ENCODE data around the gene SLC39A11. TPM values are rescaled to one million over a fixed set of nuclear protein-coding genes. Genes with fewer than 3 reads are reported as not detected.

Gene SLC39A11
- total RNA-seq, 1 donor from 2014 or later, result 21.5 TPM

DNA sequence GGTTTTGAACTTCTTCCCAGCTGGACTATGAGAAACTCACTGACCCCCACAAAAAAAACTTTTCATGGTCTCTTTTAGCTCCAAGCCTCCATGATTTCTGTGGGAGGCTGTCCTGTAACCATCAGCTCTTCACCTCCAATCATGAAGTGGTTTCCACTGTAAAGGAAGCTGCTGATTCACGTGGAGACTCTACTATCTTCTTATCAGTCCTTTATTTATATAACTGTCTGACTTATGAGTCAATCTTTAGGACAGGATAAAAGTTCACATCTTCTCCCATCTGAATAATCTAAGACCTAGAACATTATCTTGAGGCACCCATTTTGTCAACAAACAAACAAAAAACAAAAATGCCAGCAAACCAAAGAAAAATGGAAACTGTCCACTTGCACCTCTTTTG, 409.9 kb downstream of the SLC39A11 start:
- no peak overlapping the region for H3K9ac ChIP-seq (ENCODE audit: low read length)
- H3K36me3 Mint-ChIP-seq (ENCODE audit: low read depth, unreplicated experiment), result no peaks in the 10 kb centered on the region
- peak overlapping the region; percentile 16 for H3K4me2 ChIP-seq (ENCODE audit: low read length)
- H3K4me3 Mint-ChIP-seq (ENCODE audit: unreplicated experiment), result no peak overlapping the region
- no peaks in the 10 kb centered on the region for H3K79me2 ChIP-seq (ENCODE audit: insufficient read depth, low read length)
- no peak overlapping the region for H3K4me3 ChIP-seq (ENCODE audit: insufficient read depth, low read depth, low read length)
- H2AFZ ChIP-seq (ENCODE audit: low read depth, low read length), result no peak overlapping the region
- peaks cover 26% of the 10 kb centered on the region for H3K4me1 Mint-ChIP-seq (ENCODE audit: low read depth, unreplicated experiment)
- H3K9me3 Mint-ChIP-seq (ENCODE audit: unreplicated experiment), result peaks cover 8% of the 10 kb centered on the region
- H3K9me3 ChIP-seq (ENCODE audit: insufficient read depth, low read depth, low read length), result peaks cover 7% of the 10 kb centered on the region
- FAIRE-seq (no peak), DNase-seq (ENCODE audit: low read depth) (peak; percentile 67)
- H3K27me3 Mint-ChIP-seq (ENCODE audit: low read depth, unreplicated experiment), result no peaks in the 10 kb centered on the region
- peaks cover 31% of the 10 kb centered on the region for H3K4me1 ChIP-seq (ENCODE audit: insufficient read depth, low read length)
- no peak overlapping the region for H3K27ac Mint-ChIP-seq (ENCODE audit: unreplicated experiment)
- H3K27ac ChIP-seq (ENCODE audit: low read depth, low read length), result peak overlapping the region; percentile 52
- H3K36me3 ChIP-seq (ENCODE audit: insufficient read depth, low read length), result no peaks in the 10 kb centered on the region
- no peaks in the 10 kb centered on the region for H3K27me3 ChIP-seq (ENCODE audit: insufficient read depth, low read length)
- H4K20me1 ChIP-seq (ENCODE audit: insufficient read depth, low read length), result no peaks in the 10 kb centered on the region
- TF ChIP-seq CTCF (IDR thresholded peaks at IDR 0.05; ENCODE audit: insufficient read depth, low read depth, low read length) (no peak), EZH2 (IDR thresholded peaks at IDR 0.05; ENCODE audit: insufficient read depth, low read length) (no peak)

- FAIRE-seq (no peak), DNase-seq (ENCODE audit: low read depth) (no peak)
- peaks cover 27% of the 10 kb centered on the region for H3K4me1 Mint-ChIP-seq (ENCODE audit: low read depth, unreplicated experiment)
- no peaks in the 10 kb centered on the region for H3K36me3 ChIP-seq (ENCODE audit: insufficient read depth, low read length)
- H3K9me3 Mint-ChIP-seq (ENCODE audit: unreplicated experiment), result peaks cover 8% of the 10 kb centered on the region
- peaks cover 37% of the 10 kb centered on the region for H3K4me1 ChIP-seq (ENCODE audit: insufficient read depth, low read length)
- no peak overlapping the region for H3K4me3 ChIP-seq (ENCODE audit: insufficient read depth, low read depth, low read length)
- no peaks in the 10 kb centered on the region for H3K36me3 Mint-ChIP-seq (ENCODE audit: low read depth, unreplicated experiment)
- H4K20me1 ChIP-seq (ENCODE audit: insufficient read depth, low read length), result no peaks in the 10 kb centered on the region
- H3K27ac ChIP-seq (ENCODE audit: low read depth, low read length), result no peak overlapping the region
- TF ChIP-seq EZH2 (IDR thresholded peaks at IDR 0.05; ENCODE audit: insufficient read depth, low read length) (no peak), CTCF (IDR thresholded peaks at IDR 0.05; ENCODE audit: insufficient read depth, low read depth, low read length) (no peak)
- no peak overlapping the region for H3K9ac ChIP-seq (ENCODE audit: low read length)
- no peak overlapping the region for H2AFZ ChIP-seq (ENCODE audit: low read depth, low read length)
- peaks cover 7% of the 10 kb centered on the region for H3K9me3 ChIP-seq (ENCODE audit: insufficient read depth, low read depth, low read length)
- no peaks in the 10 kb centered on the region for H3K27me3 Mint-ChIP-seq (ENCODE audit: low read depth, unreplicated experiment)
- H3K4me2 ChIP-seq (ENCODE audit: low read length), result no peak overlapping the region
- no peak overlapping the region for H3K4me3 Mint-ChIP-seq (ENCODE audit: unreplicated experiment)
- H3K79me2 ChIP-seq (ENCODE audit: insufficient read depth, low read length), result no peaks in the 10 kb centered on the region
- H3K27me3 ChIP-seq (ENCODE audit: insufficient read depth, low read length), result no peaks in the 10 kb centered on the region
- no peak overlapping the region for H3K27ac Mint-ChIP-seq (ENCODE audit: unreplicated experiment)
These were observed 410.6 kb downstream of the SLC39A11 start for GRCh38 chr17:72681844-72682243.

GRCh38 chr17:72677714-72678390, 414.6 kb downstream of the SLC39A11 start:
- DNase-seq (ENCODE audit: low read depth), result peak; percentile 91
- no peaks in the 10 kb centered on the region for H3K36me3 ChIP-seq (ENCODE audit: insufficient read depth, low read length)
- no peaks in the 10 kb centered on the region for H4K20me1 ChIP-seq (ENCODE audit: insufficient read depth, low read length)
- H3K27ac Mint-ChIP-seq (ENCODE audit: unreplicated experiment), result peak overlapping the region; percentile 6
- H3K9ac ChIP-seq (ENCODE audit: low read length), result peak overlapping the region; percentile 39
- TF ChIP-seq CTCF (IDR thresholded peaks at IDR 0.05; ENCODE audit: insufficient read depth, low read depth, low read length) (no peak), EZH2 (IDR thresholded peaks at IDR 0.05; ENCODE audit: insufficient read depth, low read length) (no peak)
- H3K4me3 ChIP-seq (ENCODE audit: insufficient read depth, low read depth, low read length), result no peak overlapping the region
- no peak for FAIRE-seq
- peaks cover 7% of the 10 kb centered on the region for H3K9me3 ChIP-seq (ENCODE audit: insufficient read depth, low read depth, low read length)
- peaks cover 14% of the 10 kb centered on the region for H3K4me1 Mint-ChIP-seq (ENCODE audit: low read depth, unreplicated experiment)
- peaks cover 9% of the 10 kb centered on the region for H3K9me3 Mint-ChIP-seq (ENCODE audit: unreplicated experiment)
- H3K79me2 ChIP-seq (ENCODE audit: insufficient read depth, low read length), result no peaks in the 10 kb centered on the region
- H3K27ac ChIP-seq (ENCODE audit: low read depth, low read length), result peak overlapping the region; percentile 53
- no peaks in the 10 kb centered on the region for H3K27me3 Mint-ChIP-seq (ENCODE audit: low read depth, unreplicated experiment)
- no peak overlapping the region for H2AFZ ChIP-seq (ENCODE audit: low read depth, low read length)
- H3K4me3 Mint-ChIP-seq (ENCODE audit: unreplicated experiment), result no peak overlapping the region
- peak overlapping the region; percentile 40 for H3K4me2 ChIP-seq (ENCODE audit: low read length)
- H3K36me3 Mint-ChIP-seq (ENCODE audit: low read depth, unreplicated experiment), result no peaks in the 10 kb centered on the region
- no peaks in the 10 kb centered on the region for H3K27me3 ChIP-seq (ENCODE audit: insufficient read depth, low read length)
- peaks cover 19% of the 10 kb centered on the region for H3K4me1 ChIP-seq (ENCODE audit: insufficient read depth, low read length)

Measured in astrocyte (in vitro differentiated cells and primary cell).